Measurements from ENCODE around the gene KCNN3.

The KCNN3 gene

DNA sequence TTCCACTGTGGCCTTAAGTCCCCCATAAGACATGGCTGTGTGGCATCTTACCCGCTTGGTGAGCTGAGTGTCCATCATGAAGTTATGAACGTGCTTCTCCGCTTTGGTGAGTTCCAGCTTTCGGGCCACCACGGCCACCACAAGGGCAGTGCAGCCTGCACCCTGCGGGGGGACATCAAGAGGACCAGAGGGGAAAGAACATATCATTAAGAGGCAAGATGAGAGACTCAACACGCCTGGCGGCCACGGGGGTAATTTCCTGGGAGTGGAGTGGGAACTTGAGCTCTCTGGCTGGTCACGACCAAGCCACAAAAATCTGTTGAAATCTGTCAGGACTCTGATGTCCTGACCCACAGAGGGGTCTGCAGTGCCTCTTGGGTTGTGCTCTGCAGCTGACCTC is 144.2 kb downstream of the KCNN3 start:
- DNase-seq: no peak

DNA sequence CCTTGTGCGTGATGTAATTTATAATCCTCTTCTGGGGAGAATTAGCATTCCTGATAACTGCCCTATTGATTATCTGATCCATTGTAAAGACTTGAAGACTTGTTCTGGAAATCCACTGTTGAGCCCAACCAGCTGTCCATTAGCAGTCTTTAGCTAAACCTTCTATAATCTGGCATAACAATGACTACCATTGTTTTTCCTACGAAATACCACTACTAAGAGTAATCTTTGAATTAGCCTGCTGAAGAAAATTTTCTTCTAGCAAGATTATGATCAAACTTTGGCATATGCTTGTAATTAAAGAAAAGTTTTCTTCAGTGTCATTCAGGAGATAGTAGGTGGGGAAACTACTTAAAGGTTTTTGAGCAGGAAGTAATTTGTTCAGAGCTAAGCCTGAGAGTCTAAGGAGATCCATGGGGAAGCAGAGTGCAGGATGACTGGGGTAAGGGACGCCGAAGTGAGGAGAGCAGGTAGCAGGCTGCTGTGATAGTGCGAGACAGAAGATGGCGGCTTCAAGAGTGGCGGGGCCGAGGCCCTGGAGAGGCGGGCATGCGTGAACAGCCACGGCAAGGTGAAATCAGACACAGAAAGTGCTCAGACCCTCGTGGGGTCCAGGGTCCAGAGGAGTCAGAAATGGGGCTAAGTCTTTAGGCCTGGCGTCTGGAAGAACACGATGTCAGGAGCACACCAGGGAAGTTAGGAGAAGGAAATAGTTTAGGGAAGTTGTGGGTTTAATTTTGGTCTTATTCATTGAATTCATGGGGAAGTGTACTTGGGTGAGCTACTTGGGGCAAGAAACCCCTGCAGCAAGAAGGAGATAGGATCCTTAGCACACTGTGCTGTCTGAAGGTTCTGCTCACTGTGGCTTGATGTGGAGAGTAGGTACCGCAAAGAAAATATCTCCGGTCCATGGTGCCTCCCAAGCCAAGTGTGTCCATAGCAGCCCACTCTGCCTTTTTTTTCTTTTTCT is 149.5 kb downstream of the KCNN3 start:
- DNase-seq: no peak

DNA sequence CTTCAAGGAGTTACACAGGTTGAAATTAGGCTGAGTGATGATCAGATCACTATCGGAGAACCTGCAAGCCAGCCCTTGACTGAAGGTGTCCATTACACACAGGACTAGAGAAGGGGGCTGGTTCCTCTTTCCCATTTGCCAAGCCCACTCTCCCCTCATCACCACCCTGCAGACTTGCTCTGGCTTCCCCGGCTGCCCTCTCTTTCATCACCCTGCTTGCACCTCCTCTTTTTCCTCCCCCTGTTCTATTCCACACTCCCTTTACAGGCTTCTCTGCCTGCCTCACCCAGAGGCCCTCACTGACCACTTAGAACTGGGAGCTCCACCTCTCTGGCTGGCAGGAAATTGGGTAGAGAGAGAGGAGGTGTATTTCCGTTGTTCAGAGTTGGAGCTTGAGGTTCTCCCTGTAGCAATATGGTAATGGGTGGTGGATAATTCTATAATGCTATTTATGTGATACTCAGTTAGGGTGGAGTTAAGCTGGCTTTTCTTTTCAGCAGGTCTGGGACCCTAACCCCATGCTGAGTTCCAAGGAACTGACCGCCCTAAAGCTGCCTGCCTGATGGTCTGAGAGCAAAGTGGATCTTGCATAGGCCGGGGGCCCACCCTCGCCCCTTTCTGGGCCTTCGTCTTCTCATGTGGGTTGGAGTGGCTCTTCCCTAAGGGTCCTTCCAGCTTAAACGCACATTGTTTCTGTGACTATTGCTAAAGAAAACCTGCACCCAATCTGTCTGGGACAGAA is 150.3 kb downstream of the KCNN3 start:
- DNase-seq: no peak

DNA sequence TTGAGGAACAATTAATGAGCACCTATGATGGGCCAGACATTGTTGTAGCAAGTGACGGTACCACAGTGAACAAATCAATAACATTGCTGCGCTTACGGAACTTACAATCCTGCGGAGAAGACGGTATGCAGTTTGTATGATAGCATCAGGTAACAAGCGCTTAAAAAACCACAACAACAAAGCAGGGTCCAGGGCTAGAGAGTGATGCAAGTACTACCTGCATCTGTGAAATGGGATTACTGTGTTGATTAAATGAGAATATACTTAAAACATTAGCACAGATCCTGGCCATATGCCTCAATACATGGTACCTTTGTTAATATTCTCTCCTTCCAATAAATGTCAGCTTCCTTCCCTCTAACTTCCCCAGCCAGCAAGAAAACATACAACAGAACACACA is 151.5 kb downstream of the KCNN3 start:
- no peak for DNase-seq

DNA sequence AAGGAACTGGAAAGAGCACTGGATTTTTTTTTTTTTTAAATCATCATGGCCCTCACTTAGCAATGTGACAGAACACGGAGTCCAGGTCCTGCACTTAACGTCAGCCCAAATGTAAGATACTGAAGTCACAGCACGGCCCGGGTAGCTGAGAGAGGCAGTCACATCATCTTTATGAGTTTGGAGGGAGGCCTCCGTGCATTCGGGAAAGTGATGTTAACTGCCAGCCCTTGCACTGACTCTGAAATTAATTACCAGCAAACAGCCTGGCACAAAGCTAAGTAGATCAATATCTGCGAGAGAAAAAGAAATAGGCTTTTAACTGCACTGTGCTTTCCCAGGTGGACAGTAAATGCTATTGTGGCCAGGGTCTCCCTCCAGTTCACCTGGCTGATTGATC is 152.6 kb downstream of the KCNN3 start:
- no peak for DNase-seq

DNA sequence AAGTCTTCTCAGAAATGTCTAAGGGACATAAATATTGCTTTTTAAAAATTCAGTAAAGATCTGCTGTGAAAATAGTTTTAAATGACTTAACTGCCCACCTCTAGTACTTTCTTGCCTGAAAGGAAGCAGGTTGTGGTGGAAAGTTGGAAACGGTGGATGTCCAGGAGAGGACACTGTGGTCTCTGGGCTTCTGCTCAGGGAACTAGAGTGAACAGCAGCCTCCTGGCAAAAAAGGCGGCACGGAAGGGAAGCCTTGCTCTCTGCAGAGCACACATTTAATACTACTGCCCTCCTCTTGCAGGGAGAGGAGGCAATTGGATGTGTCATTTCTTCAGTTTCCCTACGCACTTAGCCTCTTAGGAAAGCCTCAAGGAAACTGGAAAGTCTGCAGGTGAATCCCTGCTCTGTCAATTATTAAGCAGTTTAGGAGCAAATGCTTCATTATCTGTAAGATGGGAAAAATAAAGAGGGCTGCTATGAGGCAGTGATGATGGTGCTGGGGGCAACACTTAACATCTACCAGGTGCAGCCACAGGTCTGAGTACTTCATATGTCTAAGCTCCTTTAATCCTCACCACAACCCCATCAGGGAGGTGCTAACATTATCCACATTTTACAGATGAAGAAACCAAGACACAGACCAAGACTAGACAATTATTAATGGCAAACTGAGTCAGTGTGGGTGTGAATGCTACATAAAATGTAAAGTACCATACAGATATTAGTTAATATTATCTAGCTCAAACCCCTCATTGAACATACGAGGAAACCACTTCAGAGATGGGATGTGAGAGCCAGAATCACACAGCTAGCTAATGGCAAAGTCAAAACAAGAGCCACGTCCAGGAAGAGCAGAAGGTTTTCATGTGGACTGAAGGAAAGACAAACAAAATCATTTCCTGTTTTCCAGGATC is 153.2 kb downstream of the KCNN3 start:
- no peak for DNase-seq

DNA sequence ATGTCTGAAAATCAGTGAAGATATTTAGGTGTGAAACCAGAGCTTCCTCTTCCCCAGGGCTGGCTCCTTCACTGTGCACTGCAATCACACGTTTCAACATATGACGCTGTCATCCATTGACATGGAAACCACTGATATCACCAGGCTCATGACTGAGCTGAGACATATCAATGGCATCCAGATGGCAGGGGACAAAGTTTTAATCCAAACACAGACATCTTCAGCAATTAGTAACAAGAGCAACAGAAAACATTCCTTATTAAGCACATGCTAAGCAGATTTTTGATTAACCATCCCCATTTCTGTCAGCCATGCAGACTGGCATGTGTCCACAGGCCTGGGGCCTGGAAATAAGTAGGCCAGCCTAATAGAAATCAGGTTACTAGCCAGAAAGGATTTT is 154.1 kb downstream of the KCNN3 start:
- DNase-seq: no peak

DNA sequence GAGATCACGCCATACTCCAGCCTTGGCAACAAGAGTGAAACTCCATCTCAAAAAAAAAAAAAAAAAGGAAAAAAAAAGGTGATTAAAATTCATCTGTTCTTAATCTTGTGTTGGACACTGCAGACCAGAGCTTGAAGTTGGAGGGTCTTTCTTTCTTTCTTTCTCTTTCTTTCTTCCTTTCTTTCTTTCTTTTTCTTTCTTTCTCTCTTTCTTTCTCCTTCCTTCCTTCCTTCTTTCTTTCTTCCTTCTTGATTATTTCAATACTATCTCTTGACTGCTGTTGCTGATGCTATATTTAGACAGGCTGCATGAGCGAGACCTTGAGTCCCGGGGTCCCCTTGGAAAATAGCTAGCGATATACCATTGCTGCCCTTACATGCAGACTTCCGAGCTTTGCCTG is 154.7 kb downstream of the KCNN3 start:
- DNase-seq: no peak

DNA sequence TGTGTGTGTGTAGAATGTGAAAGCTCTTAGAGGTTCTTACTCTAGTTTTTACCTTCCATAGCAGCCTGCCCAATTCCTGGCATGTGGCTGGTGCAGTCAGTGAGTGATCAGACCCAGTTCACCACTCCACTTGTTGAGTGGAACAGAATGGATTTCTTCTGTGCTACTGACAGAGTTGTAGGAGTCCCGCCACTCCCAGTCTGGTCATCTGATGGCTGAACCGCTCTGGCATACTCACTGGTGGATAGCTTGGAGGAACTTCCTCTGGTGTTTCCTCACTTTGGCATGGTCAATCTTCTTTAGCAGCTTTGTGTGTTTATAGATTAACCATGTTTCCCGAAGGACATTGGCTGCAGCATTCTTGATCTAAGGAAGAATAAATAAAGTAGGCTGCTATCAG is 155.4 kb downstream of the KCNN3 start:
- no peak for DNase-seq

DNA sequence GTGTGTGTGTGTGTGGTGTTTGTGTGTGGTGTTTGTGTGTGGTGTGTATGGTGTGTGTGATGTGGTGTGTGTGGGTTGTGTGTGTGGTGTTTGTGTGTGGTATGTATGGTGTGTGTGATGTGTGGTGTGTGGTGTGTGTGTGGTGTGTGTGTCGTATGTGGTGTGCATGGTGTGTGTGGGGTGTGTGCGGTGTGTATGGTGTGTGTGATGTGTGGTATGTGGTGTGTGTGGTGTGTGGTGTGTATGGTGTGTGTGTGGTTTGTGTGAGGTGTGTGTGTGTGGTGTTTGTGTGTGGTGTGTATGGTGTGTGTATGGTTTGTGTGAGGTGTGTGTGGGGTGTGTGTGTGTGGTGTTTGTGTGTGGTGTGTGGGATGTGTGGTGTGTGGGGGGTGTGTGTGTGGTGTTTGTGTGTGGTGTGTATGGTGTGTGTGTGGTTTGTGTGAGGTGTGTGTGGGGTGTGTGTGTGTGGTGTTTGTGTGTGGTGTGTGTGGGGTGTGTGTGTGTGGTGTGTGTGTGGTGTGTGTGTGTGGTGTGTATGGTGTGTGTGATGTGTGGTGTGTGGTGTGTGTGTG is 155.9 kb downstream of the KCNN3 start:
- DNase-seq: no peak

DNA sequence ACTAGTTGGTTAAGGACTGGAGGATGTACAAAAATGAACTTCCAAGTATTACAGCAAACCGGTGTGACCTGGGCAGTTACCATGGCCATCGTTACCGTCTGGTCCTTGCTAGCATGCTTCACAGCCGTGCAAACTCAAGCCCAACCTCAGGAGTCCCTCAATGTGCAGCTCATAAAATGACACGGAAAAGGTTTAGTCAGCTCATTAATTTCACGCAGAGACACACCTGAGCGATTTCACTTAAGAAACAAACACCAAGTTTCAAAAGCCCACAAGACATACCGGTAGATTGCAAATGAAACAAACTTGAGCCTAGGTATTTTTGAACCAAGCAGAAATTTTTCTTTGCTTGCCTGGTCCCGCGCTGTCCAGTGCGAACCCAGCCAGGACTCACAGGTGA is 157.1 kb downstream of the KCNN3 start:
- no peak for DNase-seq

DNA sequence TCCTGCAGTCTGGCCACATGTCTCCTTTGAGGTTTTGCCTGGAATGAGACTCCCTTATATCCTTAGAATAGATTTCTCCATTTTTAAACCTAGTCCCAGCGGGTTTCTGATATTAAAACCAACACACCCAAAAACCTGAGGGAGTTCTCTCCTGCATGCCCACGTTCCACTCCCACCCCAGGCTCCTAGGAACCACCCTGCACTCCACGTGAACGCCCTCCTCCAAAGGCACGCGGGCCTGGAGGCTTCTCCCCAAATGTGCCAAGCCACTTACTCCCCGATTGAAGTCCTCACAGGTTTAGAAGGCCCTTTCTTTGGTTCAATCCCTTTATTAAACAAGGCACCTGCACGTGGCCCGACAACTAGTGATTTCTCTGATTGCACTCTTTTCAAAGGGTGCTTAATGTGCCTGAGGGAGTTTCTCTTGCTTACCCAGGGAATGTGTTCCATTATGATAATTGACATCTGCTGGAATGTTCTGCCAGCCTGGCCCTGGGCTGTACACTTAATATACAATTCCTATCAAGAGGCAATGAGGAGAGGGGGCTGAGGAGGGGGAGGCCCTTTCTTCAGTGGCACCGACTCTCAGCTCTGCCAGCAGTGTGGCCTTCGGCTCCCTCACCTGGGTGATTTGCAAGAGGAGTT is 157.8 kb downstream of the KCNN3 start:
- no peak for DNase-seq

DNA sequence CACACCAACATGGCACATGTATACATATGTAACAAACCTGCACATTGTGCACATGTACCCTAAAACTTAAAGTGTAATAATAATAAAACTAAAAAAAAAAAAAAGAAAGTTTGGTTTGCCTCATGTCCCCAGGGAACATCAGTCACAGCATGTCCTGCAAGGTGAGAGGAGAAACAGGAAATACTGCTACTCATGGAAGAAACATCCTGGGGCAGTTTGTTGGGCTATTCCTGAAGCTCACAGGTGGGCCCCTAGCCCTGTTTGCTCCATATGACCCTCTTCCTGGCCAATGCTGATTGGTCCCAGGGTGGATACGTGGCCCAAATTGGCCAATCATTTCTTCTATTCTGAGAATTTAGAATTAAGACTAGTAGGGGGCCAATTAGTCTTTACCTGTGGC is 158.7 kb downstream of the KCNN3 start:
- no peak for DNase-seq

DNA sequence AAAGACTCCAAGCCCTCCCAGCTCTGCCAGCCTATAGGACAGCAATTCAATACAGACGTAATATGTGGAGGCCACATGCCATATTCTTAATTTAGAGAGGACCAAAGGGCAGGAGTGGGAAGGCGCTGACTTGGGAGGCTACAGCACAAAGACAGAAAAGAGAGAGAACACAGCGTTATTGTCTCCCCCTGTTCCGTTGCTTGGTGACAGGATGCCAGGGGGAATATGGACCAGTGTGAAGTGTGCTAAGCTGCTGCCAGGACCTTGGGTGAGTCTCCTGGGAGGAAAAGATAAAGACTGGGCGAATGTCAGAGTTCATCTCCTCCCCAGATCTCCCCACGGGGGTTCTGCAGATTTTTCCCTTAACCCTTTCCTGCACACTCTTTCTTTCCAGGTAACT is 160.0 kb downstream of the KCNN3 start:
- DNase-seq: no peak

DNA sequence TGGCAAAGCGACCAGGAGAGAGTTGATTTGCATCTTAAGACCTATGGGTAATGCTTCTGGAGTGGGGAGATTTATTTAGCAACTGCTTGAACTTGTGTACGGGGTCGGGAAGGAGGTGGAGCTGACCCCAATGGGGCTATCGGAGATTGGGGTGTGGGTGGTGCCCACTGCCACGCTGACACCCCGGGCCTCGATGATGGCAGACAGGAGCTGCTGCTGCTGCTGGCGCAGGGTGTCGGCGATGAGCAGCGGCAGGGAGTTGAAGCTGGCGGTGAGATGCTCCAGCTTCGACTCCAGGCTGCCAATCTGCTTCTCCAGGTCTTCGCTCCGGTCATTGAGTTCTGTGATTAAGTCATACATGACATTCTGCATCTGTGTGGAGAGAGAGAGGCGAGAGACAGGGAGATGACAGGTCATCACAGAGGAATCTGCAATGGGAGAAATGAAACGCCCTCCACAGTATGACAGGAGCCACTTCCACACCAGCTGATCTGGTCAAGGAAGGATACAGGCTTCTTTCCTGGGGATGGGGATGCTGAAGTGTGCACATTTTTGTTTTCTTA is 162.1 kb downstream of the KCNN3 start:
- DNase-seq: no peak

DNA sequence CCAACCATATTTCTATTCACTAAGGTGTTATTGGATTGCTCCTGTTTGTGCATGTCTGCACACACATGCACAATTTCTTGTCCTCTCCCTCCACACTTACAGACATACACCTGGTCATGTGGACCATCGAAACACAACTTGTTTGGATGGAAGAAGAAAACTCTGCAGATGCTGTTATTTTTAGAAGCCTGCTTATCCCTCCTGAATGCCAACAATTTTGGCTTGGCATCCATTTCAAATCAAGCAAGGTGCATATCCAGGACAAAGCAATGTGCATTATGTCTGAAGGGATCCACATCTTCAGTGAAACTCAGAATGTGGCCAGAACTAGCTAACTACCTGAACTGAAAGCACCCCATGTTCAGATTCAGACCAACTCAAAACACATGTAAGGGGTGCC is 163.2 kb downstream of the KCNN3 start:
- DNase-seq: no peak

DNA sequence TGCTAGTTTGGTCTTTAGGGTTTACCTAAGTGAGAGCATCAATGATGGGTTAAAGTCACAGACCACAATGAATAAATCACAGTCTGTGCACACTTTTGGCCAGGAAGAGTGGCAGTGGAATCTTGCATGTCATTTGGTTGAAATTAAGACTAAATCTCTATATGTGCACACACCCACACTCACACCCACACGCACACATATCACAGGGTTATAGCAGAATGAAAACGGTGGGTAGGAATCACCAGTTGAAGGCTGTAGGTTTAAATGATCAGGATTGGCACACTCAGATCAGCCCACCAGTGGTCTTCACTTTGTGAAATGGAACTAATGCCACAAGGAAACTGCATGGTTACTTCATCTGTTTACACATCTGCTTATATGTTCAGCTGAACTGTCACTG is 164.5 kb downstream of the KCNN3 start:
- DNase-seq: no peak

DNA sequence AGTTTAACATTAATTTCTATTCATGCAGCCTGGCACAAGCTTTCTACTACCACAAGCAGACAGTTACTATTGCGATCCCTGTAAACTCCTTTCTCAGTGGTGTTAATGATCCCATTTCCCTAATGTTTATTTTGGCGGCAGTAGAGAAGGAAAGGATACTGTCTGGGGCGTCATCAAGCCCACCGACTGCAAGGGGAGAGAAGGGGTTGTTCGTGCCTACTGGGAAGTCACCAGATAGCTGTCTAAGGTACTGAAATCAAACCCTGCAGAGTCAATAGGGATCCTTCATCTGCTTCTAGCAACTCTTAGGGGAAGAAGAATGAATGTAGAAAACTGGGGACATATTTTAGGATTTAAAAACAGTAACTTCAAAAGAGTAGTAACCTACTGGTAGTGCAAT is 166.9 kb downstream of the KCNN3 start:
- no peak for DNase-seq

DNA sequence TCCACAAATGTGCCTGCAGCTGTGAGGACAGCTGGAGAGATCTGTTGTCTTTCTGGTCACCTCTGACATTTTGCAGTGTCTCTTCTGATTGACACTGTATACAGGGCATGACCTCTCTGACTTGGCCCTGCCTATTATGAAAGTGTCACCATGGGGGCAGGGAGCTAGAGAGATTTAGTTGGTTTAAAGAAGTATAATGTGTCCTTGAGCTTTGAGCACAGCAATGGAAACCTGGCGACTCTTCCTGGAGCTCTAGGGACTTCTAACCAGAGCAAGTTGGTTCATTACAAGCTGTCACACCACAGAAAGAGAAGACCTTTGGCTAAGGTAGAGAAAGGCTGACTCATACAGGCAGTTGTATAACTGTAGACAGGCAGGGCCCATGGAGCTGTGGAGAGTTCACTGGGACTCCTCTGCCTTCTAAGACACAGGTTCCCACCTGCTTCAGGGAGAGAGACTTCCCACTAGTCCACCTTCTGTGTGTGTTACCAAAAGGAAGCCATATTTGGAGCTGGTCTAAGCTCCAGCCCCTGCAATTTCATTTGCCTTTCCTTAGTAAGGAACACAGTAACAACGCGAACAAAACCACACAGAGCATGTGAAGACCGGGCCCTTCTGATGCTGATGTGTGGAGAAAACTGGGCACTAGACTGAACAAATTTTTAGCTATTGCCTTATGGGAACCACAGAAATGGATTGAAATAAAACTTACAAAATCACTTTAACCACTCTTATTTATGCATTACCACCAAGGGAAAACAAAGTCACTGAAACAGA is 171.6 kb downstream of the KCNN3 start:
- DNase-seq: no peak

DNA sequence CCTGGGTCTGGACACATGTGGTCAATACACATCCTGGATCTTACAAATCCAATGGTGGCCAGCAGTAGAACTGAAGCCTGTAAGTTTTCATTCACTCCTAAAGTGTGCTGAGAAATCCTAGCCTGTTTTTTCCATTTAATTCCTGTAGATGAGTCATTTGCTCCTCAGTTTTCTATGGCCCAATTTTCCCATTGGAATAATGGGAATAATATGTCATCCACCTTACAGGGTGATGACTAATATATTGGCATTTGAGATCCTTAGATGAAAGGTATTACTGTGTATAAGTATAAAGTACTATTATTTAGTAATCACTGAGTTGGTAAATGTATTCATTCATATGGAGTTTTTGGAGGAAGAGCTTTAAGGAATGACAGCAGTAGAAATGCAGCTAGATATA is 172.4 kb downstream of the KCNN3 start:
- DNase-seq: no peak

DNA sequence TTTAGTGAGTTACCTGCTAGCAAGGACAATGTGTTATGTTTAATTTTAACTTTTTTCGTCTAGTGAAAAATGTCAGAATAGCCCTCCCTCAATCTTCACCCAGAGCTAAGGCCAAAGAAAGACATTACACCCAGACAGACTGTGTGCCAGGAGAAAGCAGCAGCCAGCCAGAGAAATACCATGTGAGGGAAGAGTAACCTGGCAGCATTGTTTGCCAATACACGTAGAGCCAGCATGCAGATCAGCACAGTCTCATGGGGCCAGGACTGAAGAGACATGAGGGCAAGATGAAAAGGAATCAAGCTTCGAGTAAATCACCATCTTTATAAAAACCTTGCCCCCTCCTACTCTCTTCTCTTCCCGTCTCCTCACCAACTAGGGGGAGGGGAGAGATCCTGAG is 173.6 kb downstream of the KCNN3 start:
- no peak for DNase-seq
